AG09309 (cell line): ENCODE data around the gene SAMD13.
A peak's percentile ranks its signal among the peaks of the same experiment; 100 is the strongest.

ENCODE experiments used
- DNase-seq: peaks from one replicate; pipeline ENCODE4 v3.0.0-alpha.2; 2010; ENCODE audit warnings: low read depth
- H3K4me3 ChIP-seq: 2 replicates; pipeline ENCODE4 v1.5.1; 2011; ENCODE audit warnings: mild to moderate bottlenecking, low read depth, low read length, moderate library complexity; ENCODE audit not compliant: control insufficient read depth
- TF ChIP-seq, protein P1 (sequence below): IDR thresholded peaks from 2 replicates; pipeline ENCODE4 v1.5.1; 2011; ENCODE audit warnings: mild to moderate bottlenecking, low read depth, low read length, inconsistent platforms; ENCODE audit not compliant: insufficient read depth, control insufficient read depth; ENCODE audit errors: missing control alignments

The SAMD13 gene

DNA sequence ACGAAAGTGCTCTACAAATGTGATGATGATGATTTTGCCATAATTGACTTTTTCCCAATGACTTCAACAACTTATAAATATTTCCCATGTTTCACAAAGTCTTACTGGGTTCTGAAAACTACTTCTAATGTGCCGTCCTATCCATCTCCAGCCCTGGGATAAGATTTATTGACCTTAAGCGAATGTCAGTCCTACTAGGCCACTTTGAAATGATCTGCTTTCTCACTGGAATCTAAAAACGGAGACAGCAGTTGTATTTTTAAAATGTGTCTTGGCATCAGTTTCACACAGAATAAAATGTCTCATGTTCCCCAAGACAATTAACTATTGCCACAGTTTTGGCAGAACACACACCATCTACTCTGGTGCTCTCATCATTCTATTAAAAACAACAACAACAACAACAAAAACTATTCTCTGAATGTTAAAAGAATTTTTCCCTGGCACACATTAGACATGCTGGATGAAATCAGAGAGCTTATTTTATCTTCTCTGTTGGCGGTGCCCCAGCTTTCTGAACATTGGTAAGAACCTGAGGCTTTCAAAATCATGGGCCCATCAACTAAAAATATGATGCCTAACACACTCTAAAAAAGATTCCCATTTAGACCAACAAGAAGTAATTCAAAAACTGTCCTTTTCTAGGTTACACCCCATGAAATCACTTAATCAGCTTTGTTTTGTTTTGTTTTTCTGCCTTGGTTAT lies 73.6 kb downstream of the SAMD13 start:
- no peak for DNase-seq
- no peak overlapping the region for H3K4me3 ChIP-seq
- TF ChIP-seq, protein P1, sequence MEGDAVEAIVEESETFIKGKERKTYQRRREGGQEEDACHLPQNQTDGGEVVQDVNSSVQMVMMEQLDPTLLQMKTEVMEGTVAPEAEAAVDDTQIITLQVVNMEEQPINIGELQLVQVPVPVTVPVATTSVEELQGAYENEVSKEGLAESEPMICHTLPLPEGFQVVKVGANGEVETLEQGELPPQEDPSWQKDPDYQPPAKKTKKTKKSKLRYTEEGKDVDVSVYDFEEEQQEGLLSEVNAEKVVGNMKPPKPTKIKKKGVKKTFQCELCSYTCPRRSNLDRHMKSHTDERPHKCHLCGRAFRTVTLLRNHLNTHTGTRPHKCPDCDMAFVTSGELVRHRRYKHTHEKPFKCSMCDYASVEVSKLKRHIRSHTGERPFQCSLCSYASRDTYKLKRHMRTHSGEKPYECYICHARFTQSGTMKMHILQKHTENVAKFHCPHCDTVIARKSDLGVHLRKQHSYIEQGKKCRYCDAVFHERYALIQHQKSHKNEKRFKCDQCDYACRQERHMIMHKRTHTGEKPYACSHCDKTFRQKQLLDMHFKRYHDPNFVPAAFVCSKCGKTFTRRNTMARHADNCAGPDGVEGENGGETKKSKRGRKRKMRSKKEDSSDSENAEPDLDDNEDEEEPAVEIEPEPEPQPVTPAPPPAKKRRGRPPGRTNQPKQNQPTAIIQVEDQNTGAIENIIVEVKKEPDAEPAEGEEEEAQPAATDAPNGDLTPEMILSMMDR = no peak

DNA sequence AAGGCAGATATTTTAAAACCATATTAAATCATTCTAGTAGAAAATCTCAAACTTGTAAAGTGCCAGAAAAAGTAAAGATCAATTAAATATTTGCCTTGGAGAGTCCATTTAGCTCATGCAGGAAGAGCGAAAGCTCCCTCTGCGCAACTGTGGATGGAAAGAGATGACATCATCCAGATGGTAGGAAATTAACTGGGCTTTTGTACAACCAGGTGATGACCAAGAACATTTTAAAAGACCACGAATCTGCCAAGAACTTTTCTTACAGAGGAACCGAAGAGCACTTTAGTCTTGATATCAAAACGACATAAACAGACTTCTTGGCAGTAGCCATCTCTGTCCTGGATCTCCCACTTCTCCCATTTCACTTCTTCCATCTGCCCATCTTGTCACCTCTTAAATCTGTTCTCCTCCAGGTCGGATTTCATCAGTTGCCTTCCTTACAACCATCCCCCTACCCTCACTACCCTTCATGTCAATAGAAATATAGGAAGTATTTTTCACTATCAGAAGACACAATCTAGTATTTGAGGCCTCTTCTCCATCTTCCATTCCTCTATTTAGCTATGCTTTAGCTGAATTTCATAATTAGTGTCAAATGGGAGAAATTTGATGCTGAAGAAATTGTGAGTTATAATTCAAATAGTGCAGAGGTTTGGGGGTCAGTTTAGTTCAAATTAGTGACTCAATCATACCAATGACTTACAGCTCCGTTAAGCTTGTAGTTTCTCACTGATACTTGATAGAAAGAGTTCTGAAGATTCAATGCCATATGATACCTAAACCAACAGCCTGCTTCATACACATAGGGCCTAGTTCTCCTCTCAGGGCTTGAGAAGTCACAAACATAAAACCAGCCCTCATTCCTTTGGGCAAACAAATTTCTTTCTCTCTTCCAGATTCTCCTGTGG lies 74.7 kb downstream of the SAMD13 start:
- no peak overlapping the region for H3K4me3 ChIP-seq
- TF ChIP-seq, protein P1 = no peak
- no peak for DNase-seq

DNA sequence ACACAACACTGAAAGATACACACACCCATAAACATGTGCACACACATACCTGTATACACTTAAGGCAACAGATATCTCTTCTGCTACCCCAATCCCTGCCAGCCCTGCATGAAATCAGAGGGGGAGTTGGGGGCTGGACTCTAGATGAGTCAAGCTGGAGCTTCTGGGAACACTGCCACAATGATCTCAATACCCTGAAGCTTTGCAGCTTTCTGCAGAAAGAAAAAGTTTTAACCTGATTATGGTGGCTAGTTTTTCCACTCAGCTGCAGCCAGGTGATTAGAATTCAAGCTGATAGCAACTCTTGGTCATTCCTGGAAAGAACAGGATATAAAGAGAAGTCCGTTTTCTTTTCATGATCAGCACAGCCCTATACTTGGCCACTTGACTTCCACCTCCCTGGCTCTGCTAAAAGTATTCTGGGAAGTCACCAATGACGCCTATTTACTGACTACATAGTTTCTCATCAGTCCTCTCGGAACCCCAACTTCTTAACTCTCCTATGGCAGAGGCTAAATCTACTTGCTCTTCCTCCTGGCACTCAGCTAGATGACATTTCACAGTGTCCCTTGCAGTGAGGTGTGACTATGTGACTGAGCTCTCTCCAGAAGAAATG lies 76.1 kb downstream of the SAMD13 start:
- DNase-seq = peak; percentile 16
- TF ChIP-seq, protein P1 = no peak
- H3K4me3 ChIP-seq = no peak overlapping the region

DNA sequence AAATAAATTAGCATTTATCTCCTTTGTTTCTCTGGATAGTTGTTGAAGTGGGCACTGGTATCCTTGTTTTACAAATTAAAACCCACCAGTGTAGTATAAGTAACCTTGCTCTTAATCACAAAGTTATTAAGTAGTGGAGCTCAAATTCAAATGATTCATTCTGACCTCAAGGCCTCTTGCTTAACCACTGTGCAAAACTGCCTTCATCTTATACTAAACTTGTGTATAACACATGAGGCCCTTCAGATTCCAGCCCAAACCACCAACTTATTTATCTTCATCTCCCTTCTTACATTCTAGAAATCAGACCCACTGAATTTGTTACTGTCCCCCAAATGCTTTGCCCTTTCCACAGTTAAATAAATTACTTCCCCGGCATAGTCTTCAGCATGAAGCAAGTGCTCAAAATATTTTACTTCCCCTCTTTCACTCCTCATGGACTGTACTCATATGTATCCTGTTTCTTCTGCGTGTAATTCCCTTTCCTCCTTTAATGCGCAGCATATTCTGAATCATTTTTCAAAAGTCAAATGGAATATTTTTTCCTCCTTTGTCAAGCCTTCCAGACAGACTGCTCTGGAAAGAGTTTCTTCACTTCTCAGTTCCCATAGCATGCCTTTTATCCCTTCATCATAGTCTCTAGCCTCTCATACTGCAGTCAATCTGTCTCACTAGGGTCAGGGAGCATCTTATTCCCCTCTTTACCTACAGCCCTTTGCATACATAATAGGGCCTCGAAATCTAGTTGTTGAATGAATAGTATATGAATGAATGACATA lies 77.8 kb downstream of the SAMD13 start:
- TF ChIP-seq, protein P1 = no peak
- no peak overlapping the region for H3K4me3 ChIP-seq
- DNase-seq = peak; percentile 24

DNA sequence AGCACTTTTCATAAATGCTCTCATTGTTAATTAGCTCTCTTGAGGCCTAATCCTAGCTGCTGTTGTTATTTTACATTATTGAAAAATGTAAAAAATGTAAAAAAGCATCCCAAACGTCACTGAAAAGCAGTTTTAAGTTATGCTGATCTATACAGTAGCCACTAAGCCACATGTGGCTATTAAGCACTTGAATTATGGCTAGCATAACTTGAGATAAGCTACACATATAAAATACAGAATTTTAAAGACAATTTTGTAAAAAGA lies 78.3 kb downstream of the SAMD13 start:
- TF ChIP-seq, protein P1 = no peak
- DNase-seq = no peak

DNA sequence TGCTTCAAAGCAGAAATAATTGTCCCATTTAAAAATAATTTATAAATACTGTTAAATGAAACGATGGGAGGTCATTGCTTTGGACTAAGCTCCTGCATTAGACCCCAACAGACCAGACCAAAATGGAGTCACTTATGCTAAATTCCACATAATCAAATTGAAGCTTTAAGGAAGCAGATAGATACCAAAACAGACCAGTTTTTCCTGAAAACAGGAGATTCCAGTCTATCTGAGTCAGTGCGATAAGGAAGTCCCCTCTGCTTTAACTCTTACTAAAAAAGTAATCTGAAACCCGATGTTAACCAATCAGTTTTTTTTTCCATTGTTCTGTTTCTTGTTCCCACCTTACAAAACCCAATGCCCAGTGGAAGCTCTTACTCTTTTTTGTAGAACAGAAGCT lies 80.6 kb downstream of the SAMD13 start:
- TF ChIP-seq, protein P1 = no peak
- H3K4me3 ChIP-seq = no peak overlapping the region
- DNase-seq = no peak

More for the DNA sequence above, 78.3 kb downstream of the SAMD13 start:
- H3K4me3 ChIP-seq = no peak overlapping the region
